ENCODE results near the gene METTL16. TPM values are rescaled to one million over a fixed set of nuclear protein-coding genes. Genes with fewer than 3 reads are reported as not detected.

Gene METTL16
- total and polyA plus RNA-seq, 2 of the 8 experiments (the other 6 are each of a cell fraction or from before 2014, with no cell fraction given), result 22.8 to 59.4 TPM

GRCh38 chr17:2551928-2552327, 40.2 kb upstream of the METTL16 start:
- Histone ChIP-seq H2BK12ac (ENCODE audit: low read depth, low read length) (no peak overlapping the region), H2BK120ac (replicated peaks; ENCODE audit: low read depth, low read length) (no peak overlapping the region), H4K20me1 (replicated peaks in 1 of 2; ENCODE audit: control insufficient read depth in 1 of 2, insufficient read depth in 2 of 2, low read length in 2 of 2) (no peaks in the 10 kb centered on the region), H3K23ac (ENCODE audit: insufficient read length) (no peak overlapping the region), H3K4me1 (replicated peaks in 1 of 4; ENCODE audit: control insufficient read depth in 3 of 4, insufficient read depth in 4 of 4, low read length in 3 of 4) (peaks cover 0 to 9% (median under 1%) of the 10 kb centered on the region in 4 experiments; a peak in 4 of 7 replicates), H3K14ac (ENCODE audit: insufficient read length) (no peak overlapping the region), H3K79me1 (ENCODE audit: low read depth, low read length) (no peaks in the 10 kb centered on the region), H4K91ac (replicated peaks; ENCODE audit: insufficient read length, low read length) (peak overlapping the region; percentile 10), H3K9ac (replicated peaks in 1 of 4; ENCODE audit: extremely low read depth in 1 of 4, low read depth in 3 of 4, low read length in 3 of 4) (no peak overlapping the region; a peak in 1 of 7 replicates), H2BK15ac (ENCODE audit: low read length) (no peak overlapping the region), H3K36me3 (ENCODE audit: control insufficient read depth in 2 of 4, insufficient read depth in 4 of 4, low read length in 3 of 4) (no peaks in the 10 kb centered on the region), H2BK20ac (ENCODE audit: low read length) (no peak overlapping the region), H3K27ac (ENCODE audit: low read depth, low read length) (no peak overlapping the region), H4K5ac (ENCODE audit: insufficient read length, low read depth, low read length) (no peak overlapping the region), H3K18ac (ENCODE audit: extremely low read depth, low read length) (no peak overlapping the region; the same call in 1 of the 2 replicates), H2AK5ac (ENCODE audit: low read depth, low read length) (no peak overlapping the region), H3K23me2 (ENCODE audit: low read depth, low read length) (no peaks in the 10 kb centered on the region), H4K8ac (ENCODE audit: extremely low read depth, insufficient read depth, low read length) (no peak overlapping the region), H2BK5ac (ENCODE audit: low read depth, low read length) (no peak overlapping the region), H3K4me2 (ENCODE audit: insufficient read depth in 1 of 2, low read depth in 2 of 2, low read length in 2 of 2) (peak overlapping the region; percentile 31 to 52; a peak in 2 of 4 replicates), H3K79me2 (ENCODE audit: control insufficient read depth in 1 of 2, insufficient read depth in 2 of 2, low read length in 2 of 2) (no peaks in the 10 kb centered on the region), H3K56ac (replicated peaks; ENCODE audit: insufficient read length, low read depth, low read length) (no peak overlapping the region), H3K9me3 (ENCODE audit: insufficient read depth in 2 of 2, low read depth in 1 of 2, low read length in 1 of 2) (no peaks in the 10 kb centered on the region), H3K4ac (replicated peaks; ENCODE audit: insufficient read length, low read depth, low read length) (peak overlapping the region; percentile 91), H3K27me3 (replicated peaks in 1 of 4; ENCODE audit: control insufficient read depth in 3 of 4, extremely low read depth in 1 of 4, insufficient read depth in 3 of 4, low read length in 3 of 4) (no peaks in the 10 kb centered on the region), H3K4me3 (ENCODE audit: extremely low read depth in 1 of 4, insufficient read depth in 2 of 4, low read depth in 3 of 4, low read length in 4 of 4) (peak overlapping the region in 1 of 4 experiments; percentile 23; a peak in 2 of 8 replicates), H2AFZ (ENCODE audit: low read length) (0 out of 2 replicates have a peak overlapping the region, but pooled peaks have one; percentile 47)
- ChIA-PET POLR2A (ENCODE audit: partially characterized antibody) (interaction anchor here (0.9 to 1.4 kb wide), 2 partner anchors 41 kb away, joined by 4 to 5 read pairs; partner anchors contain the start of gene METTL16), CTCF (ENCODE audit: partially characterized antibody) (interaction anchor here (0.9 to 1.0 kb wide), 3 partner anchors 8 to 111 kb away, joined by 3 read pairs; no protein-coding TSS in a partner anchor)
- DNase-seq (ENCODE audit: low read depth in 1 of 2, low spot score in 2 of 2), result no peak
- WGBS, 2 experiments (ENCODE audit: extremely low coverage in 1 of 2, insufficient coverage in 1 of 2, insufficient read length in 1 of 2, insufficient replicate concordance in 2 of 2, low coverage in 1 of 2, low lambda C conversion rate in 2 of 2, missing lambda C conversion rate in 1 of 2), result 45% methylated on average over 9 of the region's 9 CpGs; no CpG with 5 or more reads in 1 of the 2 experiments
- FAIRE-seq, result no peak
- TF ChIP-seq KDM5A (IDR thresholded peaks at IDR 0.05; ENCODE audit: low read length) (no peak), EP300 (IDR thresholded peaks at IDR 0.05; ENCODE audit: borderline replicate concordance in 1 of 2, low read depth in 2 of 2, low read length in 2 of 2) (no peak)
